K562 (cell line): ENCODE data around the gene SIX3. TPM values are rescaled to one million over a fixed set of nuclear protein-coding genes. Genes with fewer than 3 reads are reported as not detected.
A peak's percentile ranks its signal among the peaks of the same experiment; 100 is the strongest.

Experiments
- ATAC-seq: fragments of 200-7000 bp; cut with Tn5 transposase; 3 replicates; pipeline ENCODE4 v1.9.1; 2020; ENCODE audit warnings: moderate library complexity
- BruUV-seq: library from RNA; stranded (reverse); fragments of 400-500 nt; replicated peaks from 2 replicates; lab custom pipeline; 2021; lab: Mats Ljungman, UMichigan
- CTCF ChIA-PET: fragments of 300-600 bp; formaldehyde crosslinking; extraction: SDS; loops from one replicate; lab custom pipeline; 2021; ENCODE audit warnings: low intra/inter-chr PET ratio; lab: Yijun Ruan, JAX
- POLR2A ChIA-PET: fragments of 300-600, 350-650 bp; sonication (Branson Sonifier 250); formaldehyde crosslinking; extraction: SDS; loops from one replicate; lab custom pipeline; 2021; ENCODE audit warnings: antibody characterized with exemption, inconsistent platforms; lab: Yijun Ruan, JAX
- DNase-seq, 4 experiments: peaks; one replicate each; pipeline versions ENCODE4 v3.0.0 to v3.0.0-alpha.2; 2011 to 2018; ENCODE audit warnings: low spot score in 3 of 4, mixed read lengths in 3 of 4; ENCODE audit errors: extremely low read depth in 1 of 4
- FAIRE-seq: peaks from 2 replicates; lab custom pipeline; 2011; peaks lifted over from hg19 to GRCh38; lab: Jason Lieb, UNC
- H2AFZ ChIP-seq: 2 replicates; pipeline ENCODE4 v1.6.0; 2011; ENCODE audit warnings: low read depth, low read length, control low read depth, inconsistent platforms
- H3K27ac ChIP-seq: fragments of 200-600 bp; 3 replicates; pipeline ENCODE4 v1.8.0; 2011; ENCODE audit warnings: low read depth, mild to moderate bottlenecking, control low read depth, inconsistent platforms, low read length, moderate library complexity, mixed read lengths; ENCODE audit errors: extremely low read depth
- H3K27me3 ChIP-seq, 2 experiments: fragments of 300-600 bp in 1 of 2; 2 replicates in 1 of 2; 3 replicates in 1 of 2; pipeline versions ENCODE4 v1.6.0 to v1.8.0; 2011; ENCODE audit warnings: inconsistent platforms in 2 of 2, low read length in 2 of 2, mild to moderate bottlenecking in 1 of 2, mixed read lengths in 1 of 2, moderate library complexity in 1 of 2; ENCODE audit not compliant: control insufficient read depth in 2 of 2, insufficient read depth in 2 of 2
- H3K36me3 ChIP-seq: fragments of 300-600 bp; 3 replicates; pipeline ENCODE4 v1.8.0; 2011; ENCODE audit warnings: mild to moderate bottlenecking, low read length, inconsistent platforms; ENCODE audit not compliant: control insufficient read depth, insufficient read depth
- H3K4me1 ChIP-seq, 2 experiments: fragments of 200-600 bp in 1 of 2; replicated peaks in 1 of 2; 2 replicates in 1 of 2; 3 replicates in 1 of 2; pipeline versions ENCODE4 v1.5.1 to v1.8.0; 2011; ENCODE audit warnings: inconsistent platforms in 2 of 2, low read length in 2 of 2, mild to moderate bottlenecking in 1 of 2, mixed read lengths in 1 of 2, moderate library complexity in 1 of 2; ENCODE audit not compliant: control insufficient read depth in 2 of 2, insufficient read depth in 2 of 2
- H3K4me2 ChIP-seq: 2 replicates; pipeline ENCODE4 v1.6.1; 2011; ENCODE audit warnings: low read length, control low read depth, inconsistent platforms, mixed read lengths; ENCODE audit not compliant: insufficient read depth
- H3K4me3 ChIP-seq: fragments of 200-600 bp; sonication (generic), shearing (Covaris generic); 2 replicates; pipeline ENCODE4 v1.5.1; 2016; ENCODE audit warnings: control low read depth, inconsistent platforms
- H3K79me2 ChIP-seq: fragments of 200-600 bp; 3 replicates; pipeline ENCODE4 v1.8.0; 2011; ENCODE audit warnings: low read length, inconsistent platforms; ENCODE audit not compliant: control insufficient read depth, insufficient read depth
- H3K9ac ChIP-seq, 2 experiments: 2 replicates each; pipeline versions ENCODE4 v1.6.0 to v1.6.1; 2011; ENCODE audit warnings: low read depth in 2 of 2, low read length in 2 of 2, control low read depth in 1 of 2, inconsistent platforms in 1 of 2, mild to moderate bottlenecking in 1 of 2, mixed read lengths in 1 of 2; ENCODE audit not compliant: insufficient read depth in 1 of 2
- H3K9me1 ChIP-seq: one replicate; pipeline ENCODE4 v1.6.0; 2011; ENCODE audit warnings: inconsistent platforms, mild to moderate bottlenecking, low read length, moderate library complexity; ENCODE audit not compliant: control insufficient read depth, insufficient read depth
- H3K9me3 ChIP-seq: replicated peaks from 2 replicates; pipeline ENCODE4 v1.5.1; 2011; ENCODE audit warnings: low read depth, low read length, inconsistent platforms; ENCODE audit not compliant: control insufficient read depth, insufficient read depth
- H4K20me1 ChIP-seq: replicated peaks from 2 replicates; pipeline ENCODE4 v1.6.1; 2011; ENCODE audit warnings: low read length, inconsistent platforms, mixed read lengths; ENCODE audit not compliant: control insufficient read depth, insufficient read depth
- CAMTA2 ChIP-seq: fragments of 250-450 bp; sonication (Bioruptor Pico); conservative IDR thresholded peaks from 2 replicates; pipeline ENCODE4 v1.5.1; 2022
- E2F4 ChIP-seq: sonication (generic); formaldehyde crosslinking; IDR thresholded peaks from 2 replicates; pipeline ENCODE4 v1.8.0; 2022; ENCODE audit warnings: mild to moderate bottlenecking, low read depth, missing genetic modification reagents
- IFI16 ChIP-seq: fragments of 250-450 bp; sonication (Bioruptor Pico); IDR thresholded peaks from 2 replicates; pipeline ENCODE4 v2.1.2; 2022; ENCODE audit warnings: mild to moderate bottlenecking, inconsistent platforms
- NFATC3 ChIP-seq: fragments of 450-650 bp; IDR thresholded peaks from 2 replicates; pipeline ENCODE4 v1.6.1; 2017; ENCODE audit warnings: mild to moderate bottlenecking
- RUNX1 ChIP-seq: sonication (generic); IDR thresholded peaks from 2 replicates; pipeline ENCODE4 v1.6.1; 2016; ENCODE audit warnings: antibody characterized with exemption, low read depth
- ZKSCAN1 ChIP-seq: fragments of 150-350 bp; IDR thresholded peaks from 2 replicates; pipeline ENCODE4 v1.6.1; 2016; ENCODE audit warnings: low read depth, low read length
- ZNF232 ChIP-seq: sonication (generic); formaldehyde crosslinking; IDR thresholded peaks from 2 replicates; pipeline ENCODE4 v1.8.0; 2022; ENCODE audit warnings: mild to moderate bottlenecking, missing genetic modification reagents
- ZNF76 ChIP-seq: fragments of 250-450 bp; sonication (Bioruptor Pico); IDR thresholded peaks from 2 replicates; pipeline ENCODE4 v1.4.0; 2020; ENCODE audit warnings: mild to moderate bottlenecking, moderate library complexity, borderline replicate concordance
- WGBS: fragments of 100-300 bp; shearing (Covaris generic); methylation state at CpG from one replicate; pipeline ENCODE4 v1.1.6; 2016; ENCODE audit warnings: low coverage, mixed read lengths; ENCODE audit not compliant: insufficient coverage; ENCODE audit errors: missing lambda C conversion rate; 5-methylcytosine and 5-hydroxymethylcytosine counted together
- in situ Hi-C: fragments of 300-500 bp; cut with MboI; formaldehyde crosslinking; loops from 4 replicates; pipeline ENCODE4 v1.15.0; 2018; ENCODE audit warnings: inconsistent platforms, mixed read lengths
- intact Hi-C: fragments of 100-400 bp; cut with micrococcal nuclease; formaldehyde crosslinking; loops from 2 replicates; pipeline ENCODE4 v1.14.2; 2022
- polyA plus RNA-seq, 8 experiments: library from polyadenylated mRNA; depleted of rRNA in 4 of 8; stranded (reverse) in 5 of 8; unstranded in 3 of 8; fragments of >200 nt; fragmentation: Nextera tagmentation in 2 of 8; fragmentation: Illumina TruSeq in 1 of 8; extraction: Ambion mirVana in 2 of 8; extraction: Trizol in 1 of 8; gene quantifications; 2 replicates each; pipeline versions ENCODE4 v1.2.1 to v1.2.3, GENCODE V29; 2011 to 2014; ENCODE audit warnings: inconsistent platforms in 1 of 8, missing spikeins in 1 of 8
- total RNA-seq, 7 experiments: library from RNA; depleted of rRNA in 6 of 7; stranded (reverse); fragments of >200 nt in 6 of 7; fragmentation: Illumina TruSeq in 2 of 7; extraction: Trizol in 2 of 7; gene quantifications; 2 replicates each; pipeline versions ENCODE4 v1.2.1 to v1.2.3, GENCODE V29; 2011 to 2021; ENCODE audit warnings: low replicate concordance in 1 of 7
- TF ChIP-seq, protein P1 (sequence below): sonication (generic); formaldehyde crosslinking; IDR thresholded peaks from 2 replicates; pipeline ENCODE4 v1.9.0; 2022; ENCODE audit warnings: mild to moderate bottlenecking, missing genetic modification reagents
- TF ChIP-seq, protein P2 (sequence below): sonication (generic); formaldehyde crosslinking; IDR thresholded peaks from 2 replicates; pipeline ENCODE4 v1.8.1; 2023; ENCODE audit warnings: missing genetic modification reagents, mild to moderate bottlenecking, borderline replicate concordance

Gene SIX3
- total and polyA plus RNA-seq, 9 of the 15 experiments (the other 6 are each of a cell fraction or from before 2014, with no cell fraction given) = not detected

DNA sequence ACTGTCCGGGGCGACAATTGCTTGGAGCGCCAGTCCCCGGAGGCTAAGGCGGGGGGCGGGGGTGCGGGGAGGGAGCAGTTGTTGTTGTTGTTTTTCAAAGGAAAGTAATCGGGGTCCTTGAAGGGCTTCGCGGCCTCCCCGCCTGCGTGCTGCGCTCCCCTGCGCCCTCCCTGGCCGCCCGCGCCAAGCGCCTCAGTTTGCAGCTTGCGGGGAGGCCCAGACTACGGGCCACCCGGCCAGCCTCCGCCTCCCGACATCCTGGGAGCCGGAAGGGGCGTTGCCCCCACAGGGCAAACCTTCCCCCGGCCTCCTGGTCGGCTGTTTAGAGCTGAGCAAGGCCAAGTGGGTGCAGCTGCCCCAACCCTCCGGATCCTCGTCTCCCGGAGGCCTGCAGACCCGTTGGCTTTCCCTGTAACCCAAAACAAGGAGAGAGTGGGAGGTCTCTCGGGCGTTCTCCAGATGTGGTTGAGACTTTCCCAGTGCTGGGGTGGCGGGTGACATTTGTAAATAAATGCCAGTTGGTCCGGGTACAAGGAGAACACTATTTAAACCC, 3.7 kb upstream of the SIX3 start:
- Histone ChIP-seq H3K27me3 (peaks cover 44 to 78% of the 10 kb centered on the region in 2 experiments; a peak in 3 of 5 replicates), H2AFZ (no peak overlapping the region), H3K4me1 (peaks cover 0 to 18% of the 10 kb centered on the region in 2 experiments; a peak in 2 of 5 replicates), H3K4me3 (no peak overlapping the region), H3K79me2 (no peaks in the 10 kb centered on the region), H3K27ac (no peak overlapping the region), H3K4me2 (no peak overlapping the region), H3K9ac (no peak overlapping the region), H3K36me3 (no peaks in the 10 kb centered on the region), H3K9me1 (no peaks in the 10 kb centered on the region), H3K9me3 (no peaks in the 10 kb centered on the region), H4K20me1 (no peaks in the 10 kb centered on the region)
- 15% methylated on average over 28 of the region's 35 CpGs for WGBS
- in situ Hi-C loops (no loop called here), intact Hi-C loops (no loop called here)
- FAIRE-seq (no peak), DNase-seq (peak in 2 of 4 experiments; percentile 32 to 38), ATAC-seq (peak; percentile 58)
- no peak for TF ChIP-seq ZNF76 (CRISPR knock-in tag)
- no peak for TF ChIP-seq CAMTA2 (CRISPR knock-in tag)
- no peak for TF ChIP-seq RUNX1
- TF ChIP-seq, protein P1, sequence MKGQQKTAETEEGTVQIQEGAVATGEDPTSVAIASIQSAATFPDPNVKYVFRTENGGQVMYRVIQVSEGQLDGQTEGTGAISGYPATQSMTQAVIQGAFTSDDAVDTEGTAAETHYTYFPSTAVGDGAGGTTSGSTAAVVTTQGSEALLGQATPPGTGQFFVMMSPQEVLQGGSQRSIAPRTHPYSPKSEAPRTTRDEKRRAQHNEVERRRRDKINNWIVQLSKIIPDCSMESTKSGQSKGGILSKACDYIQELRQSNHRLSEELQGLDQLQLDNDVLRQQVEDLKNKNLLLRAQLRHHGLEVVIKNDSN (CRISPR knock-in tag) = no peak
- TF ChIP-seq E2F4 (CRISPR knock-in tag) = no peak
- TF ChIP-seq NFATC3 = no peak
- TF ChIP-seq, protein P2, sequence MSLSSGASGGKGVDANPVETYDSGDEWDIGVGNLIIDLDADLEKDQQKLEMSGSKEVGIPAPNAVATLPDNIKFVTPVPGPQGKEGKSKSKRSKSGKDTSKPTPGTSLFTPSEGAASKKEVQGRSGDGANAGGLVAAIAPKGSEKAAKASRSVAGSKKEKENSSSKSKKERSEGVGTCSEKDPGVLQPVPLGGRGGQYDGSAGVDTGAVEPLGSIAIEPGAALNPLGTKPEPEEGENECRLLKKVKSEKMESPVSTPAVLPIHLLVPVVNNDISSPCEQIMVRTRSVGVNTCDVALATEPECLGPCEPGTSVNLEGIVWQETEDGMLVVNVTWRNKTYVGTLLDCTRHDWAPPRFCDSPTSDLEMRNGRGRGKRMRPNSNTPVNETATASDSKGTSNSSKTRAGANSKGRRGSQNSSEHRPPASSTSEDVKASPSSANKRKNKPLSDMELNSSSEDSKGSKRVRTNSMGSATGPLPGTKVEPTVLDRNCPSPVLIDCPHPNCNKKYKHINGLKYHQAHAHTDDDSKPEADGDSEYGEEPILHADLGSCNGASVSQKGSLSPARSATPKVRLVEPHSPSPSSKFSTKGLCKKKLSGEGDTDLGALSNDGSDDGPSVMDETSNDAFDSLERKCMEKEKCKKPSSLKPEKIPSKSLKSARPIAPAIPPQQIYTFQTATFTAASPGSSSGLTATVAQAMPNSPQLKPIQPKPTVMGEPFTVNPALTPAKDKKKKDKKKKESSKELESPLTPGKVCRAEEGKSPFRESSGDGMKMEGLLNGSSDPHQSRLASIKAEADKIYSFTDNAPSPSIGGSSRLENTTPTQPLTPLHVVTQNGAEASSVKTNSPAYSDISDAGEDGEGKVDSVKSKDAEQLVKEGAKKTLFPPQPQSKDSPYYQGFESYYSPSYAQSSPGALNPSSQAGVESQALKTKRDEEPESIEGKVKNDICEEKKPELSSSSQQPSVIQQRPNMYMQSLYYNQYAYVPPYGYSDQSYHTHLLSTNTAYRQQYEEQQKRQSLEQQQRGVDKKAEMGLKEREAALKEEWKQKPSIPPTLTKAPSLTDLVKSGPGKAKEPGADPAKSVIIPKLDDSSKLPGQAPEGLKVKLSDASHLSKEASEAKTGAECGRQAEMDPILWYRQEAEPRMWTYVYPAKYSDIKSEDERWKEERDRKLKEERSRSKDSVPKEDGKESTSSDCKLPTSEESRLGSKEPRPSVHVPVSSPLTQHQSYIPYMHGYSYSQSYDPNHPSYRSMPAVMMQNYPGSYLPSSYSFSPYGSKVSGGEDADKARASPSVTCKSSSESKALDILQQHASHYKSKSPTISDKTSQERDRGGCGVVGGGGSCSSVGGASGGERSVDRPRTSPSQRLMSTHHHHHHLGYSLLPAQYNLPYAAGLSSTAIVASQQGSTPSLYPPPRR = no peak
- no peak for TF ChIP-seq ZKSCAN1
- TF ChIP-seq ZNF232 (CRISPR knock-in tag) = no peak
- TF ChIP-seq IFI16 (CRISPR knock-in tag) = no peak
- BruUV-seq = no TSS peak
- ChIA-PET CTCF (no interaction called here), POLR2A (interaction anchor here (0.8 kb wide), 1 partner anchor 300 kb away, joined by 3 read pairs; no protein-coding TSS in a partner anchor)
